SK-N-MC (cell line): ENCODE results near the gene IER3IP1.

ENCODE experiments used
- EZH2 ChIP-seq: fragments of 200-600 bp; sonication (generic); IDR thresholded peaks from one replicate; pipeline ENCODE4 v1.6.1; 2017; ENCODE audit warnings: antibody characterized with exemption
- FOXP2 ChIP-seq: optimal IDR thresholded peaks from 2 replicates; pipeline ENCODE3; 2011; ENCODE audit warnings: mild to moderate bottlenecking, moderate library complexity; ENCODE audit not compliant: insufficient read depth; ENCODE audit errors: extremely low read length, control extremely low read depth
- POLR2AphosphoS5 ChIP-seq: IDR thresholded peaks from 2 replicates; pipeline ENCODE4 v1.6.1; 2012; ENCODE audit warnings: mild to moderate bottlenecking, low read depth, low read length, borderline replicate concordance

- TF ChIP-seq EZH2 (no peak), POLR2AphosphoS5 (no peak), FOXP2 (no peak)
Observed at GRCh38 chr18:47151439-47151838, 24.7 kb downstream of the IER3IP1 start.
